ENCODE measurements around the gene NGFR.

Gene NGFR

GRCh38 chr17:49551221-49552069 lies 56.4 kb downstream of the NGFR start:
- H3K4me3 ChIP-seq (ENCODE audit: low read depth, low read length): no peak overlapping the region
- TF ChIP-seq CTCF (IDR thresholded peaks at IDR 0.05; ENCODE audit: borderline replicate concordance, insufficient read depth, low read depth, low read length): no peak

GRCh38 chr17:49552070-49552751 lies 57.1 kb downstream of the NGFR start:
- H3K4me3 ChIP-seq (ENCODE audit: low read depth, low read length): no peak overlapping the region
- no peak for TF ChIP-seq CTCF (IDR thresholded peaks at IDR 0.05; ENCODE audit: borderline replicate concordance, insufficient read depth, low read depth, low read length)

DNA sequence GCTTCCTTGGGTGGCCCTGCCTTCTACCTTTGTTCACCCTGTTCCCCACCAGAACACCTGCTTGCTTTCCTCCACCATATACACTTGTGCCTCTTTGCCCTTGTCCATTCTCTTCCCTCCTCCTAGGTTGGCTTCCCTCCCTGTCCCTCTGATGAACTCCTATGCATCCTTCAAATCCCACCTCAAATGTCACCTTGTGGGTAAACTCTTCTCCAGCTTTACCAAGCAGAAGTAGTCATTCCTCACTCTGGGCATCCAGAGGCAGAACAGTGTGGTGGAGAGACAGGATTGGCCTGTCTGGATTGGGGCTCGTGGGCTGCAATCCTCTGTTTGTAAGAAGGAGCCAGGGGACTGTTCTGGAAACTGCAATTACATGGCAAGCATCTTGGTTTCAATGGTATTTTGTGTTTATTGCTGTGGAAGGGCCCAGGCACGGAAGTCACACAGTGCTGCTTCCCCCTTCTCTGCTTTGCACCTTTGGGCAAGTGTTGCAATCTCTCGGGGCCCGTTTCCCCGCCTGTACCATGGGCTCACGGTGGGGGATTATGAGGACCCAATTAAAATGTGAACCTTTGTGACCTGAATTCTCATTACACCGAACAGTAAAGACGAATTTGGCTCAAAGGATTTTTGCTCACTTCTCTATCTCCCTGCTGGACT lies 58.7 kb downstream of the NGFR start:
- no peak overlapping the region for H3K4me3 ChIP-seq (ENCODE audit: low read depth, low read length)
- no peak for TF ChIP-seq CTCF (IDR thresholded peaks at IDR 0.05; ENCODE audit: borderline replicate concordance, insufficient read depth, low read depth, low read length)

DNA sequence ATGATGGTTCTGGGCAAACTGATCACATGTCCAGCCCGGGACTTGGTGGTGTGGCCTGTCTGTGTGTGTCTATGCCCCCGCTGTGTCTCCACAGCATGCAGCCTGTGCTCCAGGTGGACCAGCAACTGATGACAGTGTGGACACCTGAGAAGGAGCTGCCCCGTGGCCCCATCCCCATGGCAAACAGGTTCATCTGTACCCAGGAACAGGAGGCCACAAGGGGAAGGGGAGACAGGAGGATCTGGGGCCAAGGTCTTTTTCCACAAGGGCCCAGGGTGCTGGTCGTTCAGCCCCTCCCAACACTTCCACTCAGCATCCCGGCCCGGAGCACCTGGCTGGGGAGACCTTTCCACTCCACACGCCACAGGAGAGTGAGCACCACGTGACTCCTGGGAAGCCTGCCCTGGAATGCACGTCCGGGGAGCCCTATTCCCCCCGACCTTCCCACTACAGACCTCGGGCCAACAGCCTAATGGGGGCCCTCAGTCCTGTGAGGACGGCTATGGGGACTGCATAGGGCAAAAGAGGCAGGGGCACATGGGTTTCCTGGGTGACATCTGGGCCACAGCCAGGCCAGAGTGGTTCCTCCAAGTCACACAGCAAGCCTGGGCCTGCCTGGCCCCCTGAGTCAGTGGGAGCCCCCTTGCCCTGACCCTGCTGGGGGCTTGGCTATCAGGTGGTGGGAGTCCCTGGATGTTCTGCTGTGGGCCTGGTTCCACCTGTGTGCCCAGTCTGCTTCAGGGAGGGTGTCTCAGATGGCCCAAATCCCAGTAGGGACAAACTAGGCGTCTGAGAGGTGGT lies 59.8 kb downstream of the NGFR start:
- no peak overlapping the region for H3K4me3 ChIP-seq (ENCODE audit: low read depth, low read length)
- no peak for TF ChIP-seq CTCF (IDR thresholded peaks at IDR 0.05; ENCODE audit: borderline replicate concordance, insufficient read depth, low read depth, low read length)

GRCh38 chr17:49555495-49556222 lies 60.6 kb downstream of the NGFR start:
- TF ChIP-seq CTCF (IDR thresholded peaks at IDR 0.05; ENCODE audit: borderline replicate concordance, insufficient read depth, low read depth, low read length): no peak
- H3K4me3 ChIP-seq (ENCODE audit: low read depth, low read length): no peak overlapping the region

DNA sequence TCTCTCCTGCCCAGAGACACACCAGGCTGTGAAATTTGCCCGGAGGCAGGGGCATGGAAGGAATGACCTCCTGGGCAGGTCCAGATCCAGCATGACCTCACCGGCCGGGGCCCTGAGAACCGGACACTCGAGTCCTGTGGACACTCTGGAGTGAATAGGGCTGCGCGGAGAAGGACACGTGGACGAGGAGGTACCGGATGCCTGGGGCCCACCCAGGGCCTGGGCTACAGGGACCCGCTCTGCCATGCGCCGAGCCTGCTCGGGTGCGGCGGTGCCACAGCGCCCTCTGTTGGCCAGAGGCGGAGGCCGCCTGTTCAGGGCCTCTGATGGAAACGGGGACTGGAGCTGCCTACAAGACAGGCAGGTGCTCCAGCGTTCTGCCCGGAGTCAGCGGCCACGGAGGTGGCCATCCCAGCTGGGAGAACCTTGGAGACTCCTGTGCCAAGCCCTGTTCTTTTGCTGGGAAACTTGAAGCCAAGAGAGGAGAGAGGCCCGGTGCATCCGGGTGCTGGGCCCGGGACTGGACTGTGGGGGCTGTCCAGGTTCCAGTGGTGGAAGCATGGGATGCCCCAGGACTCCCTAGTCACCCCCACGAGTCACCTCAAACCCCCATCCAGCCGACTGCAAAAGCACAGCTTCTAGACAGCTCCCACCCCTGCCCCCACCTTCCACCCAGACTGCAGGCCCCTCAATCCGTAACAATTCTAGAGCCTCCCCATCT lies 61.3 kb downstream of the NGFR start:
- TF ChIP-seq CTCF (IDR thresholded peaks at IDR 0.05; ENCODE audit: borderline replicate concordance, insufficient read depth, low read depth, low read length): peak; percentile 99
- H3K4me3 ChIP-seq (ENCODE audit: low read depth, low read length): no peak overlapping the region

All from GM12875 (cell line).